IPS-NIHi7 (cell line): Measurements from ENCODE around the gene CTNNA3.

Source experiments
- DNase-seq: peaks from one replicate; pipeline ENCODE4 v3.0.0; 2012; ENCODE audit warnings: mixed read lengths; ENCODE audit errors: extremely low spot score

The CTNNA3 gene

DNA sequence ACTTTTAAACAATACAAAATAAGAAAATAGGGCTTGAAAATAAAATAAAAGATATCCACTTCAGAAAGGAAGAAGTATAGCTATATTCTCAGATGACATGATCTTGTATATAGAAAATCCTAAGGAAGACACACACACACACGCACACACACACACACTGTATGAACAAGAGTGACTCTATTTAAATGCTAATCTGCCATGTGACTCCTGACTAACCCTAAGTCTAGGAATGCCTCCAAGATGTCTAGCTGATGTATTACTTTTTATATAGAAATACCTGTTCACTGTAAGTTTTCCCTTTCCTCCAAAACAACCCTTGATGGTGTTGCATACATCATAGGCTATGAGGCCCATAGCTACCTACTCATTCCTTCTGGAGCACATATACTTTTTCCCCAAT is 943.3 kb downstream of the CTNNA3 start:
- no peak for DNase-seq

DNA sequence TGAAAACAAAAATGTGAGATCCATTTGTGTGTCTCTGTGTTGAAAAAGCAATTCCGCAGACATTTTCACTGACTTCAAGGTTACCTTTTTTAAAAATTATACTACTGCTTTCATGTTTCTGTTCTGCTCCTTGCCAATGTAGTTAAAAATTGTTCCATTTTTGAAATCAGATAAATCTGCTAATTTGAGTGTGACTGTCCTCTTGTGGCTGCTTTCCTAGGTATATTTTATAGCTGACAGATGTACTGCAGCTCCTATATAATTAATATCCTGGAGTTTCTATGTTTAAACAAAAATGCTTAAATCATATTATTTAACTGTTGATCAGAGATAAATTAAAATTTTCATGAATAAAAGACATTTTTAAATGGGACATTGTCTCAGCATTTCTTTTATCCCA is 947.8 kb downstream of the CTNNA3 start:
- no peak for DNase-seq

DNA sequence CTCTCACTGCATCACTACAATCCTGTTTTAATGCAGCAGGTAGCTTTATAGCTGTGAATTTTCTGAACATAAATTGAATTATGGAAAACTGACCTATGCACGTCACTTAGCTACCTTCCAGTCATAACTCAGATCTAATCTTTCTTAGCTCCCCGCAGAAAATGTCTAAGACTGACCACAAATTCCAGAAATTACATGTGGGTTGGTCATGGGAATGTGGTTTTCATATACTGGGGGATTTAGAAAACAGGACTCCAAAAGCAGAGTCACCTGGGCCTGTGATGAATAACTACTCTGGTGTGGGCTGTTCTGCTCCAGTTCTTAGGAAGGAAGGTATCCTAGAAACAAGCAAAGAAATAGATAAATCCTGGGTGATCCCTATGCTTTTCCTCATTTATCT is 948.5 kb downstream of the CTNNA3 start:
- no peak for DNase-seq

DNA sequence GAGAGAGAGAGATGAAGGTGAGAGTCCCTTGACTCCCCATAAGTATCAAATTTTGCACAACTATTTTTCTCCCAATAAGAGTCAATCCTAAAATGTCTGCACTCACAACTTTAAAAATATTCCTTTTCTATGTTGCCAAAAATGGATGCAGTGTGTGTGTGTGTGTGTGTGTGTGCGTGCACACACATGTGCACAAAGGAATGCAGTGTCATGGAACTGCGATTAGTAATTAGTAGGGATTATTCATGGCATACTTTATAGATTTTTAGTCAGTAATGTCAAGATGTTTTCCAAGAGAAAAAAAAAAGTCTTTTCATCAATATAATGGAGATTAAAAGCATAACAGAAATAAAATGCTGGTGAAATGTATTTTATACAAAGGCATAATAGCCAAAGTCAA is 949.3 kb downstream of the CTNNA3 start:
- DNase-seq, result no peak

DNA sequence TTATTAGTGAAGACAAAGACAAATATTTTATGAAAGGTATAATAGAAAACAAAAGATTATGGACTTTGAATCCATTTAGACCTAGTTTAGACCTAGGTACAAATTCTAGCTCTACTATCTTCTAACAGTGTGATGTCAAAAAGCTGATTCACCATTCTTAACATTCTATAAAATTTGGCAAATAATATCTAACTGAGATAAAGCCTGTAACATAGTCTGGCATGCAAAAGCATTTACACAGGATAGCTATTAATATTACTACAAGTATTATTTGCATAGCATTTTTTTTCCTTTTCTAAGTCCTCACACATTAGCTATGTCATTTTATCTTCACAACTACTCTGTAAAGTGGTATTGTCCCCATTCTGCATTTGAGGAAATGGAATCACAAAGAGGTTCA is 949.7 kb downstream of the CTNNA3 start:
- DNase-seq, result no peak

DNA sequence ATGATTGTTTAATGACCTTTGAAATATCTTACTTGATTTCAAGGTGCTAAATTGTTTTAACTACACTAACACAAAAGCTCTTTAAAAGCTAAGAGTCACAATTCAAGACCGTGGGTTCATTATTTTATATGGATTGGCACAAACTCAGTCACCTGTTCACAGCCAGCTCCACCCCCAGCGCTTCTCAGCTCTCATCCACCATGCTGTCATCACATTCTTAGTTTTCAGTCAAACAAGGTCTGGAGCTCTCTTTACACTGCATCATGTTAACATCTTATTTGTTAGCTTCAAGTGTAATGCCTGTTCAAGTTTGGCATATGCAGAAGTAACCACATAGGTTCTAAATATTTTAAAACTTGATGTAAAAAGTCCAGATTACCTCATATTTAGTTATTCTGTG is 951.1 kb downstream of the CTNNA3 start:
- DNase-seq, result no peak

DNA sequence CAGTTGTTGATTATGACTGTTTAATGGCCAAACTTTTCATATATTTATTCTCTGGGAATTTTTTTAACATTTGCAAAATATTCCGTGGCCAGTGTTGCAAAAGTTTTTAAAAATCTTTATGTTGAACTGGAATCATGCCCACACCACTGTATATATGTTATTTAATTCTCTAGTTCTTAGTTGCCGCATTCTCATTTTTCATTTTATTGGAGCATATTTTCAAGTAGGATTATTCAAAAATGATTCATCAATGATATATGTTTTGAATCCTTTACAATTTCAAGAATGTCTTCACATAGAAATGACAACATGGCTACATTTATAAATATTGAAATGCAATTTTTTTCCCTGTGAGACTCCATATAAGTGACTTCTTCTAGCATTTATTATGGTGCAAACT is 958.8 kb downstream of the CTNNA3 start:
- no peak for DNase-seq

DNA sequence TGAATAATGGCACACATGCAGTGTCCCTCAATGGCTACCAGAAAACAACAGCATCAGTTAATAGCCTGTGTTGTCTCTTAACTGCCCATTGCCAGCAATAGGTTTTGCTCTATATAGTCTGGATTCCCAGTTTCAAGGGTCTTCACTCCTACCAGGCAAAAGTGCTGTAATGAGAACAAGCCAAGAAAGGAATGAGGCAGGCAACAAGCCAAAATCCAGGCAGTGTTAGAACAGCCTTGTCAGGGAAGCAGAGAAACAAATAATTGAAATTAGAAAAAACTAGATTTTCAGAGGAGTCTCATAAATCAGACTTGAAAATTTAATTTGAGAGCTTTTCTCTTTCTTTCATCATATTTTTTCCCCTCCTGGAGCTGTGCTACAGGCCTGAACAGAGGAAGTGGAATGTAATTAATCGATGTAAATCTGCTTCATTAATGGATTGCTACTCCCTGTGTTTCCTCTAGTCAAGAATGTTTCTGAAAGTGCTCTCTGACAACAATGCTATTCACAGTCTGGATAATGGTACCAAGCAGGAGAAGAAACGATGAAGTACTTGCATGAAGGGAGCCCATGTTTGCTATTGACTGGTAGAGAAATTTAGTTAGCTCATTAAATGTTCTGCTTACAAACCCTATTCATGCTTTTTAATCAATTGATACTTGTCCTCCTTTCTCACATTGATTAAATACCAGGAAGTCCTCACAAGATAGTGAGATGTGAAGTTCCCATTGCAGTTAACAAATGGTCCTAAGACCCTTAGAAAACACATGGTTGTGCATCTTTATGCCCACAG is 972.2 kb downstream of the CTNNA3 start:
- DNase-seq, result no peak

DNA sequence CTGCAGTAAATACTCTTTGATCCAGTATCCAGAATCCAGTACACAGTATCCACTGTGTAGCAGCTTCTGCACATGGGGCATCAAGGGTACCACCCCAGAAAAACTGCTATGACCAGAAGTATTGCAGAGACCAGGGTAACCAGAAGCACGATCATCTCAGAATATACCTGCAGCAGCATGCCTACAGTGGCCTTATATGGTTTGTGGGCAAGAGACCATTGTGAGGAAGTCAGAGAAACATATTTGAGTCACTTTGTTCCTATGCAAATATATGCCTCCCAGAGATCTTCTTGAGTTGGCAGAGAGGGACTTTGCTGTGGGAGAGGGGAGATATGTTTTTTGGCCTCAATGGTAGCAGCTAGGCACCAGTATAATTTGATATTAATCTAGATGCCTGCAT is 976.5 kb downstream of the CTNNA3 start:
- DNase-seq, result no peak

DNA sequence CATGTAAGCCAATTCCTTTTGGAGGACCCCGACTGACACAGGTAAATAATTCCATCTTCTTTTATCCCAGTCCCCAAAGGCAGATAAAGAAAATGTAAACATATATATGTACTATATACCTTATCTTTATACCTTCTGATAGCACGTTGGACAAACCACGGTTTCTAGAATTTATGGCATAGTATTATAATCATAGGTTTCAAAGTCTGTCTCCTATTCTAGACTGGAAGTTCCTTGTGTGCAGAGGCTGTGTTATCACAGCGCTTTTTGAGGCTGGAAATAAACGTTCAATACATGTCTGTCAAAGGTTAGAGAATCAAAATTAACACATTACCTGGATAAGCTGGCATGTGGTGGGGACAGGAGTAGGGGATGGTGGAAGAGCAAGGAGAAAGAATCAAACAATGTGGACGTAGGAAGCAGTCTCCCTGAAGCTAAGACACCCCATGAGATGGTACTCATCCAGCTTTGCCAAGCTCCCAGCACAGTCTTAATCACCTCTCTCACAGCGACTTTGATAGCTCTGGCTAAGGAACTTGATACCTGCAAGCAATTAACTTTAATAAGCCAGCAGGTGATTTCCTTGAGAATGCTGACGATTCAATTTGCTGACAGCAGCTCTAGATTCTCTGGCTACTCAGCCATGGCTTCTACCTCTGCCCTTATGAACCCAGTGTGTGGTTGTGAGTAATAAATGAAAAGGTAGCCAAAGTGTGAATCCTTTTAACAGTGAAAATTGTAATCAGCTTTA is 978.6 kb downstream of the CTNNA3 start:
- peak; percentile 11 for DNase-seq

DNA sequence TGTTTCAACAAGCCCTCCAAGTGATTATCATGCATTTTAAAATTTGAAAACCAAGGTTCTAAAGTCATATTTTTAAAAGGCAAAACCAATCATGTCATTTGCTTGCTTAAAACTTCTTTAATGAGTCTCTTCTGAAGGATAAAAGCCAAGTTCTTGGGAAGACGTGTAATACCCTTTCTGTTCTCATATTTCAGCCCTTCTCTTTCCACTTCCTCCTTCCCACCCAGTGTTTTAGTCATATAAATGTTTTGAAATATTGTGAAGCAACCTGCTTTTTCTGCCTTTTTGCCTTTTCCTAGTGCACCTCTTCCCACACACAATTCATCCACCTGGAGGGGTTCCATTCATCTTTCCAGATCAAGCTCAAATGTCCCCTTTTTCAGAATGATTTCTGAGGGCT is 981.3 kb downstream of the CTNNA3 start:
- no peak for DNase-seq

DNA sequence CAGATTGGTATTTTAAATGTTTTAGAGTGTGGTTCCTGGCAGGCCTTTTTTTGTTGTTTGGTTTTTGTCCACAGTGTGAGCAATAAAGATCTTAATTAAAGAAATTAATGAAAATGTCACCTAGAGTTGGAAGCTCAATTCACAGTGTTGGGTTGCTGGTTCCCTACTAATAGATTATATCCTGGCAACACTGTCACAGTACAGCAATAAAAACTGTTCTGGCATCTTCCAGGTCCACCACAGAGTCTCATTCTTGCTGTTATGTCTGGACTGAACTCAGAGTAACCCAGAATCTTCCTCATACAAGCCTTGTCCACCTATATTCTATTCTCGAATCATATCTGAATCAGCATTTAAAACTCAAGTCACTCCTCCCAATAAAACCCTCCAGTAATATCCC is 982.6 kb downstream of the CTNNA3 start:
- DNase-seq, result no peak

DNA sequence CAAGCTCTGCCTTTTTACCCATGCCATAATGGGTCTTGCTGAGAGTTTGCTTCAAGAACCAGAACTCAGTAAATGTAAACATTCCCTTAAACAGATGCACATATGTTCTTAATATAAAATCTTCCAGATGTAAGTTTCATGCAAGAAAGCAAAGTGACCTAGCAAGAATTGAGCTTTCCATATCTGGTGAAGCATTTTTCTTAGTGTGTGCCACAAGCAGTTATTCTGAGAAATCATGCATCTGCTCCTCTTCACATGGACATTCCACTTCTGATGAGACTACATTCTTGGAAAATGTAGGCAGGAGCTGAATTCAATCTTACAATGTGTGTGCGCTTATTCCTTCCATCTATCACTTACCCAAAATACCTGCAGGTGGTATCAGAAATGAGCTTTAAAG is 997.9 kb downstream of the CTNNA3 start:
- no peak for DNase-seq

DNA sequence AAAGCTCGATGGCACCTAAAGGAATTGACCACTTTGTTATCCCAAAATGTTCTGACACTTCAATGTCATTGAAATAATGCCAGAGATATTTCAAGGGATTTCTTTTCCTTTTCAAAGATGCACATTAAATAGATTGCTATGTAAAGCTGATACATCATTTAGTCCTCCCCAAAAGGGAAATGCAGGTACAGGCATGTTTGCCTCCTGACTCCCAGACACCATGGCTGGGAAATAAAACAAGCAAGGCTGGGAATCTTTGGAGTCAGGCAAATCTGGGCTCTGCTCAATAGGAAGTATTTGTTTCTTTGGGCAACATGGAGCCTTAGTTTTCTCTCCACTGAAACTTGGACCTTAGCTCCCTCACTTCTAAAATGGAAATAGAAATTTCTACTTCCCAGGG is 1000.9 kb downstream of the CTNNA3 start:
- DNase-seq, result no peak

DNA sequence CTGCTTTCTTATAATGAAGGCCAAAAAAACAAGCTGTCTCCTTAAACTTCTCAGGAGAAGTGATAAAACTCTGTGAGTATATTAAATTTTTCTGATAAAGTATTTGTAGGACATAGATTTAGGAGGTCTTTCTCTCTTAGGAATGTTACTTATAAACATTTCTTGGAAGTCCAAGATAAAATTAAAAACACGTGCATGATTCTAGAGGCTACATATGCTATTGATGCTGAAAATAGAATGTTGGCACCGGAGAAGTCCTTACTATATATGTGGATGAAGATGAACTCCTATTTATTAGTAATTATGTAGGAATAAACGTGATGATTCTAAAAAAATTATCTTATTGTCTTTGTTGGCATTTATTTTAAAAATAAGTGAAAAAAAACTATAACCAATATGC is 1011.4 kb downstream of the CTNNA3 start:
- DNase-seq, result no peak

DNA sequence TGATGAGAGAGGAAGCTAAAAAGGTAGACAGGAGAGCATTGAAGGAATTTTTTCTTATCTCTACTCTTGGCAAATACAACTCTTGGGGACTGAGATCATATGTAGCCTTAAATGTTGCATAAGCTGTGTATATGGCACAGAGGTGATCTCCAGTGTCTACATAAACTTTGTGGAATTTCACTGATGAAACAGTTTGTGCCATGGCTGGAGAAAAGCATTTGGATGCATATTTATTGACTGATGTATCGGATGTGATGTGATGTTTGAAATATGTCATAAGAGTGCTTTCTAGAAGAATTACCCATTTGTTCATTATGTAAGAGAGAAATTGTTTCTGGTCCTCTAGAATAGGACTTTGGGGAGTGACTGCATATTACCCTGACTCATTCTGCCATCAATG is 1015.1 kb downstream of the CTNNA3 start:
- DNase-seq, result no peak

DNA sequence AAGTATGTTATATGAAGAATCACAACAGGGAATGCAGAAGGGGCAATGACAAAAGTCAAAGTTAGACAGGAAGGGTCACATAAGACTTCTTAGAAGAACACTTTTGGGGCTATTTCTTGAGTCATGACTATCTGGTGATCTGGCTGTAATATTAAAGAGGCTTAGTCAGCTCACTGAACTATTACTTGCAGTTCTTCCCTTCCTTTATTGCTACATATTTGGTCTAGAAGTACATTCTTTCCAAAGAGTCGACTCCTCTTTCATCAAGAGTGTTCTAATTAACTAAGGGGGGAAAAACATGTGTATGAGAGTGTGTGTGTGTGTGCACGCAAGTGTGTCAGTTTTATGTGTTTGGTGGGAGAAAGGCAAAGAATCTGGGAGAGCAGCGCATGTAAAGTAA is 1017.5 kb downstream of the CTNNA3 start:
- no peak for DNase-seq

DNA sequence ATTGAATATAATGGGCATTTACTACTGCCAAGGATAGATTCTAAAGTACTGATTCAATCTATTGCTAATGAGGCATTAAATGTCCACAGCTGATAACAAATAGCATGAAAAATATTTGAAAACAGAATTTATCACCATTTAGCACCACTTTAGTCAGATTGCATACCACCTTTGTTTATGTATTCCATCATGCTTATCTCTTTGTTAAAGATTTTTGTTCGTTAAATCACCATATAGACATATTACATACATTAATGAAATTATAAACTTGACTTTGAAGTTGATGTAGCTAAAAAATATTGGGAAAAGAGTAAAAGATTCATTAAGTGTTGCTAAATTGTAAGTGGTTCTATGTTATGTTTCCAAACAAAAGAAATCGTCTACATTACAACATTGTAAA is 1022.9 kb downstream of the CTNNA3 start:
- DNase-seq, result no peak

DNA sequence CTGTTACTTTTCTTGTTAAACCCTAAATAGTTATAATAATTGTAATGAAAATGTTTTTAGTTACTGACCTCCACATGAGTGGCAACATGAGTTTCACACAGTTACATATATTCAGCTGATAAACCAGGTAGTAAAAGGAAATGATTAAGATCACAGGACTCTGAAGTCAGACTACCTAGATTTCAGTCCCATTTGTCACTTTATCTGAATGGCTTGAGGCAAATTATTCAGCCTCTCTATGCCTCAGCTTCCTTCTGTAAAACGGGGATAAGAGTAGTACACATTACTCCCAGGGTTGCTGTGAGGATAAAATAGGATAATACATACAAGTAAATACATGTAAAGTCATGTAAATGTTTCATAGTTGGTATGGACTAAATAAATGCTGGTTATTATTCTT is 1024.4 kb downstream of the CTNNA3 start:
- no peak for DNase-seq

DNA sequence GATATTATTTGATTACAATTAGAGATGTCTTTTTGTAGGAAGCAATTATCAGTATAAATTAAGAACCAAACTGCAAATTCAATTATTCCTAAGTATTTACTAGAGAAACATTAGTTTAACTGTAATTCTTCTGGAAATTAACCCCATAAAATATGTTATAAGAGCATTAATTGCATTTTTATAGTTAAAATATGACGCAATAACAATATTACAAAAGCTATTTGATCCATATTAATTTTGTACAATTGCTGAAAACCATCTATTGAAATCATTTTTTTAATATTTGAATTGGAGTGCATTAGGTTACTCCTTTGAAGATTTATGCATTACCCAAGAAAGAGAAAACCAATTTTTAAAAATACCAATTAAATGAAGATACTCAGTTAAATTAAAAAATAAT is 1024.9 kb downstream of the CTNNA3 start:
- no peak for DNase-seq

DNA sequence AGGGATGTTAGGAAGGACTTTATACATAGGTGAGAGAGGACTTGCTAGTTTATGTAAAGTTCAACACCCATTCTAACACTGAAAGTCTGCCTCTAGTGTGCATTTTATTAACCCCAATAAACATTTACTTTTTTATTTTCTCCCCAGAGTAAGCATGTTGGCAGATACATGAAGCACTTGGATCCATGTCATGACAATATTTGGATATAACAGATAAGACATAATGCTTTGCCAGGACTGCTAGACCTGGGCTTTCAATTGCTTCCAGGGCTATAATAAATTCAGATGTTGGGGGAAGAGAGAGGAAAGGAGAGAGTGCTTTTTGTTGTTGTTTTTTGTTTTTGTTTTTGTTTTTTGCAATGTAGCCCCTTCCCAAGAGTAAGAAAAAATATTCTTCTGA is 1039.5 kb downstream of the CTNNA3 start:
- no peak for DNase-seq

DNA sequence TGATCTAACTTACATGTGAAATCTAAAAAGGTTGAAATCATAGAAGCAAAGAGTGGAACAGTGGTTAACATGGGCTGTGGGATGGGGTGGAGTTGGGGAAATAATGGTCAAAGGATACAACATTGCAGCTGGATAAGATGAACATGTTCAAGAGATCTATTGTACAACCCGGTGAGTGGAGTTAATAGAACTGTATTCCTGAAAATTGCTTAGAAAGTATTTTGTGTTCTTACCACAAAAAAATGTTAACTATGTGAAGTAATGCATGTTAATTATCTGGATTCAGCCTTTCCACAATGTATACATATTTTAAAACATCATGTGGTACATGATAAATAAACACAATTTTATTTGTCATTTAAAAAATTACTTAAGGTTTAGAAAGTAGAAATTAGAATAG is 1041.1 kb downstream of the CTNNA3 start:
- DNase-seq, result no peak

DNA sequence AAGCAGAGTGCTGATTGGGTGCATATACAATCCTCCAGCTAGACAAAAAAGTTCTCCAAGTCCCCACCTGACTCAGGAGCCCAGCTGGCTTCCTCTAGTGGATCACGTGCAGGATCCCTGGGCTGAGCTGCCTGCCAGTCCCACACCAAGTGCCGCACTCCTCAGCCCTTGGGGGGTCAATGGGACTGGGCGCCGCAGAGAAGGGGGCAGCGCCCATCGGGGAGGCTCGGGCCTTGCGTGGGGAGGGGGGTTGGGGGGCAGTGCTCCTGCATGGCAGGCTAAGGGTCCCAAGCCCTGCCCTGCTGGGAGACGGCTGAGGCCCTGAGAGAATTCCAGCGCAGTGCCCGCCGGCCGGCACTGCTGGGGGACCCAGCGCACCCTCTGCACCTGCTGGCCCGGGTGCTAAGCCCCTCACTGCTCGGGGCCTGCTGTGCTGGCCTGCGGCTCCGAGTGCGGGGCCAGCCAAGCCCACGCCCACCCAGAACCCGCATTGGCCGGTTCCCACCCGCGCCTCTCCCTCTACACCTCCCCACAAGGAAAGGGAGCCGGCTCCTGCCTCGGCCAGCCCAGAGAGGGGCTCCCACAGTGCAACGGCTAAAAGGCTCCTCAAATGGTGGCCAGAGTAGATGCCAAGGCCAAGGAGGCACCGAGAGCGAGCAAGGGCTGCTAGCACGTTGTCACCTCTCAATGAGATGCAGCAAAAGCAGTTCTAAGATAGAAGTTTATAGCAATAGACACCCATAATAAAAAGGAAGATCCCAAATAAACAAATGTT is 1044.5 kb downstream of the CTNNA3 start:
- DNase-seq, result no peak
